Gastrocnemius medialis (tissue), 4 donors: ENCODE measurements around the gene VWA8.

ENCODE experiments used
- POLR2A ChIP-seq, 2 donors: fragments of 450-650 bp; IDR thresholded peaks; one replicate each; pipeline ENCODE4 v1.6.1; 2017; ENCODE audit warnings: antibody characterized with exemption in 2 of 2, mild to moderate bottlenecking in 2 of 2, moderate library complexity in 2 of 2
- TF ChIP-seq, protein P1 (sequence below), 5 experiments: fragments of 450-650 bp in 3 of 5; fragments of 200-600 bp in 2 of 5; sonication (generic) in 2 of 5; IDR thresholded peaks in 4 of 5; conservative IDR thresholded peaks in 1 of 5; 1 replicate in 4 of 5; 2 replicates in 1 of 5; pipeline ENCODE4 v1.5.1; 2016 to 2019; ENCODE audit warnings: antibody characterized with exemption in 5 of 5, mild to moderate bottlenecking in 3 of 5, moderate library complexity in 3 of 5

DNA sequence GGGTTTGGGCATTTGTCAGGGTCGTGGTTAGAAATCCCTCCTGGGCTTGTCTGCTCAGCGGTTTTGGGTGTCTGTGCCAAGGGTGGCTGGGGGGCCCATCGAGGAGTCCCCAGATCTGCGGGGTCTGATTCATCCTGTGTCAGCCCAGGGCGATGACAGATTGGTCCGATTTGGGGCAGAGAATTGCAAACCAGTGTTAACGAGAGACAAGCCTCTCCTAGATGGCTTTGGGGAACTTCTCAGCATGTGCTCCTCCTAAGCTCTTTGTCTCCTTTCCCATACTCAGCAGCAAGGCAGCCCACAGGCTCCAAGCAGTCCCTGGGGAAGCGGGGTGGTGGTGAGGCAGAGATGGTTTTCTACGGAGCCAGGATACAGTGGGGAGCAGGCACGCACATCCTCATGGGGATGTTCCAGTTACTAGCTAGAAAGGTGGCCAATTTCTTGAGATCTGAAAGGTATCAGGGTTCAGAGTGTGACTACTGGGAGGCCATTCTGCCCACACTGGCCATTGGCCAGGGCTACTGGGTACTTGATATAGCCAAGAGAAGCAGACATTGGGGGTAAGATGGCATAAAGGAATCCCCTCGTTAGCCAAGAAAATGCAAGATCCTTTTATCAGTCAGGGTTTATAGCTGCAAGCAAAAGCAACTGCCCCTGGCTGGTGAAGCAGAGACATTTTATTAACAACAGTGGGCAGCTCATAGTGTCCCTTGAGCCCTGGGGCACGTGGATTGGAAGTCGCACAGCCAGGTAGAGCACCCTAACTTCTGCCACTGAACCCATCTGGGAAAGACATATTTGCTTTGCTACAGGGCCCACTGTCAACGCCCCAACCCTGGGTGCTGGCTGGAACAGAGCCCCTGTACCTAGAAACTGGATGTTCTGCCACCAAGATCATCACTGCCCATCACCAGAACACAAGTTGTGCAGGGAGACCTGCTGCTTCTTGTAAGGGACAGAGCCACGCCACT is 440.0 kb downstream of the VWA8 start:
- TF ChIP-seq, protein P1, sequence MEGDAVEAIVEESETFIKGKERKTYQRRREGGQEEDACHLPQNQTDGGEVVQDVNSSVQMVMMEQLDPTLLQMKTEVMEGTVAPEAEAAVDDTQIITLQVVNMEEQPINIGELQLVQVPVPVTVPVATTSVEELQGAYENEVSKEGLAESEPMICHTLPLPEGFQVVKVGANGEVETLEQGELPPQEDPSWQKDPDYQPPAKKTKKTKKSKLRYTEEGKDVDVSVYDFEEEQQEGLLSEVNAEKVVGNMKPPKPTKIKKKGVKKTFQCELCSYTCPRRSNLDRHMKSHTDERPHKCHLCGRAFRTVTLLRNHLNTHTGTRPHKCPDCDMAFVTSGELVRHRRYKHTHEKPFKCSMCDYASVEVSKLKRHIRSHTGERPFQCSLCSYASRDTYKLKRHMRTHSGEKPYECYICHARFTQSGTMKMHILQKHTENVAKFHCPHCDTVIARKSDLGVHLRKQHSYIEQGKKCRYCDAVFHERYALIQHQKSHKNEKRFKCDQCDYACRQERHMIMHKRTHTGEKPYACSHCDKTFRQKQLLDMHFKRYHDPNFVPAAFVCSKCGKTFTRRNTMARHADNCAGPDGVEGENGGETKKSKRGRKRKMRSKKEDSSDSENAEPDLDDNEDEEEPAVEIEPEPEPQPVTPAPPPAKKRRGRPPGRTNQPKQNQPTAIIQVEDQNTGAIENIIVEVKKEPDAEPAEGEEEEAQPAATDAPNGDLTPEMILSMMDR (IDR thresholded peaks at IDR 0.05 in 4 of 5, conservative IDR thresholded peaks at IDR 0.05 in 1 of 5), result no peak
- no peak for TF ChIP-seq POLR2A (IDR thresholded peaks at IDR 0.05)
